K562 (cell line): Measurements from ENCODE around the gene CARD9. TPM values are rescaled to one million over a fixed set of nuclear protein-coding genes. Genes with fewer than 3 reads are reported as not detected.

Source experiments
- ESRRB ChIP-seq: fragments of 250-450 bp; sonication (Bioruptor Pico); IDR thresholded peaks from 2 replicates; pipeline ENCODE4 v1.5.0; 2020; ENCODE audit warnings: mild to moderate bottlenecking, moderate library complexity, borderline replicate concordance
- KAT2B ChIP-seq: IDR thresholded peaks from one replicate; pipeline ENCODE4 v1.6.1; 2012; ENCODE audit warnings: low read depth, mild to moderate bottlenecking, control low read depth, inconsistent platforms, low read length, moderate library complexity
- MEIS2 ChIP-seq: fragments of 450-650 bp; IDR thresholded peaks from 2 replicates; pipeline ENCODE4 v1.6.1; 2014; ENCODE audit warnings: mild to moderate bottlenecking; ENCODE audit not compliant: partially characterized antibody
- PPARD ChIP-seq: fragments of 250-450 bp; sonication (Bioruptor Pico); IDR thresholded peaks from 2 replicates; pipeline ENCODE4 v1.8.0; 2022; ENCODE audit warnings: inconsistent platforms, mild to moderate bottlenecking, moderate library complexity
- polyA plus RNA-seq, 8 experiments: library from polyadenylated mRNA; depleted of rRNA in 4 of 8; stranded (reverse) in 5 of 8; unstranded in 3 of 8; fragments of >200 nt; fragmentation: Nextera tagmentation in 2 of 8; fragmentation: Illumina TruSeq in 1 of 8; extraction: Ambion mirVana in 2 of 8; extraction: Trizol in 1 of 8; gene quantifications; 2 replicates each; pipeline versions ENCODE4 v1.2.1 to v1.2.3, GENCODE V29; 2011 to 2014; ENCODE audit warnings: inconsistent platforms in 1 of 8, missing spikeins in 1 of 8
- total RNA-seq, 7 experiments: library from RNA; depleted of rRNA in 6 of 7; stranded (reverse); fragments of >200 nt in 6 of 7; fragmentation: Illumina TruSeq in 2 of 7; extraction: Trizol in 2 of 7; gene quantifications; 2 replicates each; pipeline versions ENCODE4 v1.2.1 to v1.2.3, GENCODE V29; 2011 to 2021; ENCODE audit warnings: low replicate concordance in 1 of 7
- TF ChIP-seq, protein P1 (sequence below), 2 experiments: fragments of 250-450 bp in 1 of 2; fragments of 450-650 bp in 1 of 2; sonication (Bioruptor Pico) in 1 of 2; IDR thresholded peaks; 2 replicates each; pipeline versions ENCODE4 v1.6.1 to v1.8.0; 2016 to 2021; ENCODE audit warnings: mild to moderate bottlenecking in 2 of 2, moderate library complexity in 2 of 2, missing compliant biosample characterization in 1 of 2, missing genetic modification characterization in 1 of 2
- TF ChIP-seq, protein P2 (sequence below): fragments of 450-650 bp; conservative IDR thresholded peaks from 2 replicates; pipeline ENCODE4 v1.6.1; 2016; ENCODE audit warnings: missing genetic modification characterization, low read depth, mild to moderate bottlenecking, control low read depth, missing compliant biosample characterization
- TF ChIP-seq, protein P3 (sequence below), 2 experiments: IDR thresholded peaks; 2 replicates each; pipeline ENCODE4 v1.6.1; 2012; ENCODE audit warnings: improper control_type of control experiment in 2 of 2, low read depth in 2 of 2, low read length in 2 of 2, borderline replicate concordance in 1 of 2

The CARD9 gene
- total and polyA plus RNA-seq, 9 of the 15 experiments (the other 6 are each of a cell fraction or from before 2014, with no cell fraction given) = 1.7 to 53.0 (median 9.7) TPM

- TF ChIP-seq, protein P1, sequence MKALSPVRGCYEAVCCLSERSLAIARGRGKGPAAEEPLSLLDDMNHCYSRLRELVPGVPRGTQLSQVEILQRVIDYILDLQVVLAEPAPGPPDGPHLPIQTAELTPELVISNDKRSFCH (CRISPR knock-in tag; IDR thresholded peaks at IDR 0.05) = no peak
- TF ChIP-seq, protein P1 (tag; IDR thresholded peaks at IDR 0.05) = no peak
- TF ChIP-seq PPARD (CRISPR knock-in tag) (no peak), ESRRB (CRISPR knock-in tag) (no peak), KAT2B (no peak), MEIS2 (no peak)
- TF ChIP-seq, protein P2, sequence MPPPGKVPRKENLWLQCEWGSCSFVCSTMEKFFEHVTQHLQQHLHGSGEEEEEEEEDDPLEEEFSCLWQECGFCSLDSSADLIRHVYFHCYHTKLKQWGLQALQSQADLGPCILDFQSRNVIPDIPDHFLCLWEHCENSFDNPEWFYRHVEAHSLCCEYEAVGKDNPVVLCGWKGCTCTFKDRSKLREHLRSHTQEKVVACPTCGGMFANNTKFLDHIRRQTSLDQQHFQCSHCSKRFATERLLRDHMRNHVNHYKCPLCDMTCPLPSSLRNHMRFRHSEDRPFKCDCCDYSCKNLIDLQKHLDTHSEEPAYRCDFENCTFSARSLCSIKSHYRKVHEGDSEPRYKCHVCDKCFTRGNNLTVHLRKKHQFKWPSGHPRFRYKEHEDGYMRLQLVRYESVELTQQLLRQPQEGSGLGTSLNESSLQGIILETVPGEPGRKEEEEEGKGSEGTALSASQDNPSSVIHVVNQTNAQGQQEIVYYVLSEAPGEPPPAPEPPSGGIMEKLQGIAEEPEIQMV (tag) = no peak
- TF ChIP-seq, protein P3, sequence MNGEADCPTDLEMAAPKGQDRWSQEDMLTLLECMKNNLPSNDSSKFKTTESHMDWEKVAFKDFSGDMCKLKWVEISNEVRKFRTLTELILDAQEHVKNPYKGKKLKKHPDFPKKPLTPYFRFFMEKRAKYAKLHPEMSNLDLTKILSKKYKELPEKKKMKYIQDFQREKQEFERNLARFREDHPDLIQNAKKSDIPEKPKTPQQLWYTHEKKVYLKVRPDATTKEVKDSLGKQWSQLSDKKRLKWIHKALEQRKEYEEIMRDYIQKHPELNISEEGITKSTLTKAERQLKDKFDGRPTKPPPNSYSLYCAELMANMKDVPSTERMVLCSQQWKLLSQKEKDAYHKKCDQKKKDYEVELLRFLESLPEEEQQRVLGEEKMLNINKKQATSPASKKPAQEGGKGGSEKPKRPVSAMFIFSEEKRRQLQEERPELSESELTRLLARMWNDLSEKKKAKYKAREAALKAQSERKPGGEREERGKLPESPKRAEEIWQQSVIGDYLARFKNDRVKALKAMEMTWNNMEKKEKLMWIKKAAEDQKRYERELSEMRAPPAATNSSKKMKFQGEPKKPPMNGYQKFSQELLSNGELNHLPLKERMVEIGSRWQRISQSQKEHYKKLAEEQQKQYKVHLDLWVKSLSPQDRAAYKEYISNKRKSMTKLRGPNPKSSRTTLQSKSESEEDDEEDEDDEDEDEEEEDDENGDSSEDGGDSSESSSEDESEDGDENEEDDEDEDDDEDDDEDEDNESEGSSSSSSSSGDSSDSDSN (IDR thresholded peaks at IDR 0.05; ENCODE audit: borderline replicate concordance in 1 of 2, low read depth in 2 of 2, low read length in 2 of 2) = no peak
Observed at GRCh38 chr9:136381311-136381710, 7.8 kb upstream of the CARD9 start (continued).
